ENCODE results near the gene CNTN2. TPM values are rescaled to one million over a fixed set of nuclear protein-coding genes. Genes with fewer than 3 reads are reported as not detected.

The CNTN2 gene
- total RNA-seq, 1 experiment from 2014 or later: 1.2 TPM

DNA sequence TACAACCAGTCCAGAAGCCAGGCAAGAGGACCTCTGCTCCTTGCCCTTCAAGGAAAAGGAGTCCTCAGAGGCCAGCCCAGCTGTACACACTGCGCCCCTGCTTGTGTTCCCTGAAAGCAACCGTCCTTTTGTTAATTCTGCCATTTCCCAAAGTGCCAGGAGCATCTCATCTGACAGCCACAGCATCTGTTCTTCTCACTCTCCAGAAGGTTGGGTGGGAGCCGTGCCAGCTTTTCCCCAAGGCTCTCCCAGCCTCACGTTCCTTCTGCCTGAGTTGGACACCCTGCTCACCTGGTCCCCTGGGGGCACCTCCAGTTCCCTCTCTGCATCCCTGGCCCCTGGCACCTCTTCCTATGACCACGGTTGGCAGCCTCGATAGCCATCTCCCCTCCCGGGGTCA is 10.5 kb upstream of the CNTN2 start (continued):
- TF ChIP-seq, protein P1, sequence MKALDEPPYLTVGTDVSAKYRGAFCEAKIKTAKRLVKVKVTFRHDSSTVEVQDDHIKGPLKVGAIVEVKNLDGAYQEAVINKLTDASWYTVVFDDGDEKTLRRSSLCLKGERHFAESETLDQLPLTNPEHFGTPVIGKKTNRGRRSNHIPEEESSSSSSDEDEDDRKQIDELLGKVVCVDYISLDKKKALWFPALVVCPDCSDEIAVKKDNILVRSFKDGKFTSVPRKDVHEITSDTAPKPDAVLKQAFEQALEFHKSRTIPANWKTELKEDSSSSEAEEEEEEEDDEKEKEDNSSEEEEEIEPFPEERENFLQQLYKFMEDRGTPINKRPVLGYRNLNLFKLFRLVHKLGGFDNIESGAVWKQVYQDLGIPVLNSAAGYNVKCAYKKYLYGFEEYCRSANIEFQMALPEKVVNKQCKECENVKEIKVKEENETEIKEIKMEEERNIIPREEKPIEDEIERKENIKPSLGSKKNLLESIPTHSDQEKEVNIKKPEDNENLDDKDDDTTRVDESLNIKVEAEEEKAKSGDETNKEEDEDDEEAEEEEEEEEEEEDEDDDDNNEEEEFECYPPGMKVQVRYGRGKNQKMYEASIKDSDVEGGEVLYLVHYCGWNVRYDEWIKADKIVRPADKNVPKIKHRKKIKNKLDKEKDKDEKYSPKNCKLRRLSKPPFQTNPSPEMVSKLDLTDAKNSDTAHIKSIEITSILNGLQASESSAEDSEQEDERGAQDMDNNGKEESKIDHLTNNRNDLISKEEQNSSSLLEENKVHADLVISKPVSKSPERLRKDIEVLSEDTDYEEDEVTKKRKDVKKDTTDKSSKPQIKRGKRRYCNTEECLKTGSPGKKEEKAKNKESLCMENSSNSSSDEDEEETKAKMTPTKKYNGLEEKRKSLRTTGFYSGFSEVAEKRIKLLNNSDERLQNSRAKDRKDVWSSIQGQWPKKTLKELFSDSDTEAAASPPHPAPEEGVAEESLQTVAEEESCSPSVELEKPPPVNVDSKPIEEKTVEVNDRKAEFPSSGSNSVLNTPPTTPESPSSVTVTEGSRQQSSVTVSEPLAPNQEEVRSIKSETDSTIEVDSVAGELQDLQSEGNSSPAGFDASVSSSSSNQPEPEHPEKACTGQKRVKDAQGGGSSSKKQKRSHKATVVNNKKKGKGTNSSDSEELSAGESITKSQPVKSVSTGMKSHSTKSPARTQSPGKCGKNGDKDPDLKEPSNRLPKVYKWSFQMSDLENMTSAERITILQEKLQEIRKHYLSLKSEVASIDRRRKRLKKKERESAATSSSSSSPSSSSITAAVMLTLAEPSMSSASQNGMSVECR (CRISPR knock-in tag; IDR thresholded peaks at IDR 0.05; ENCODE audit: borderline replicate concordance): no peak
- TF ChIP-seq, protein P2, sequence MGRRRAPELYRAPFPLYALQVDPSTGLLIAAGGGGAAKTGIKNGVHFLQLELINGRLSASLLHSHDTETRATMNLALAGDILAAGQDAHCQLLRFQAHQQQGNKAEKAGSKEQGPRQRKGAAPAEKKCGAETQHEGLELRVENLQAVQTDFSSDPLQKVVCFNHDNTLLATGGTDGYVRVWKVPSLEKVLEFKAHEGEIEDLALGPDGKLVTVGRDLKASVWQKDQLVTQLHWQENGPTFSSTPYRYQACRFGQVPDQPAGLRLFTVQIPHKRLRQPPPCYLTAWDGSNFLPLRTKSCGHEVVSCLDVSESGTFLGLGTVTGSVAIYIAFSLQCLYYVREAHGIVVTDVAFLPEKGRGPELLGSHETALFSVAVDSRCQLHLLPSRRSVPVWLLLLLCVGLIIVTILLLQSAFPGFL (CRISPR knock-in tag; IDR thresholded peaks at IDR 0.05; ENCODE audit: borderline replicate concordance): no peak
- no peak for TF ChIP-seq ELF4 (CRISPR knock-in tag; IDR thresholded peaks at IDR 0.05; ENCODE audit: low read depth)
- TF ChIP-seq ZNF671 (CRISPR knock-in tag; IDR thresholded peaks at IDR 0.05): no peak

DNA sequence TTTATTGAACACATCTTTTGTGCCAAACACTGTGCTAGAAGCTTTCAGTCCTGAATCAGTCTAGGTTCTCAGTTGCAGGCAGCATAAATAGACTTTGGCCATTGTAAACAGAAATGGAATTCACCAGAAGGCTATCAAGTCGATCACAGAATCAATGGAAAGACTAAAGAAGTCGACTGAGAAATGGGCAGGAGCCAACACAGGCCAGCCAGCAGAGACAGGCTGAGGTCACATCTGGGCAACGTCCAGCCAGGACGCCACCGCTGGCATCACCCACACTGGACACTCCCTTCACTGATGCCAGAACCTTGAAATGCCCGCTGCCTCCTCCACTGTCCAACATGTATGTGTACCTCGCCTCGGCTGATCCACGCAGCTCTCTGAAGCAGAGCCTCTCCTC is 5.5 kb upstream of the CNTN2 start:
- Mint-ChIP-seq H3K36me3 (no peaks in the 10 kb centered on the region), H3K27me3 (ENCODE audit: low read depth) (peaks cover 24% of the 10 kb centered on the region), H3K4me1 (no peaks in the 10 kb centered on the region), H3K27ac (no peak overlapping the region), H3K4me3 (no peak overlapping the region), H3K9me3 (no peaks in the 10 kb centered on the region)
- ChIA-PET POLR2A (no interaction called here), CTCF (interaction anchor here (1.2 to 8.8 kb wide), 2 partner anchors 8 to 24 kb away, joined by 4 to 90 read pairs; no protein-coding TSS in a partner anchor)
- no peak for DNase-seq (ENCODE audit: low spot score)
- no peak for ATAC-seq
- TF ChIP-seq, protein P3, sequence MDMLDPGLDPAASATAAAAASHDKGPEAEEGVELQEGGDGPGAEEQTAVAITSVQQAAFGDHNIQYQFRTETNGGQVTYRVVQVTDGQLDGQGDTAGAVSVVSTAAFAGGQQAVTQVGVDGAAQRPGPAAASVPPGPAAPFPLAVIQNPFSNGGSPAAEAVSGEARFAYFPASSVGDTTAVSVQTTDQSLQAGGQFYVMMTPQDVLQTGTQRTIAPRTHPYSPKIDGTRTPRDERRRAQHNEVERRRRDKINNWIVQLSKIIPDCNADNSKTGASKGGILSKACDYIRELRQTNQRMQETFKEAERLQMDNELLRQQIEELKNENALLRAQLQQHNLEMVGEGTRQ (CRISPR knock-in tag; IDR thresholded peaks at IDR 0.05): no peak
- TF ChIP-seq, protein P4, sequence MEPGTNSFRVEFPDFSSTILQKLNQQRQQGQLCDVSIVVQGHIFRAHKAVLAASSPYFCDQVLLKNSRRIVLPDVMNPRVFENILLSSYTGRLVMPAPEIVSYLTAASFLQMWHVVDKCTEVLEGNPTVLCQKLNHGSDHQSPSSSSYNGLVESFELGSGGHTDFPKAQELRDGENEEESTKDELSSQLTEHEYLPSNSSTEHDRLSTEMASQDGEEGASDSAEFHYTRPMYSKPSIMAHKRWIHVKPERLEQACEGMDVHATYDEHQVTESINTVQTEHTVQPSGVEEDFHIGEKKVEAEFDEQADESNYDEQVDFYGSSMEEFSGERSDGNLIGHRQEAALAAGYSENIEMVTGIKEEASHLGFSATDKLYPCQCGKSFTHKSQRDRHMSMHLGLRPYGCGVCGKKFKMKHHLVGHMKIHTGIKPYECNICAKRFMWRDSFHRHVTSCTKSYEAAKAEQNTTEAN (CRISPR knock-in tag; IDR thresholded peaks at IDR 0.05): no peak
- no peak for TF ChIP-seq ZNF138 (CRISPR knock-in tag; conservative IDR thresholded peaks at IDR 0.05)
- TF ChIP-seq JAZF1 (CRISPR knock-in tag; IDR thresholded peaks at IDR 0.05): no peak
- TF ChIP-seq, protein P5, sequence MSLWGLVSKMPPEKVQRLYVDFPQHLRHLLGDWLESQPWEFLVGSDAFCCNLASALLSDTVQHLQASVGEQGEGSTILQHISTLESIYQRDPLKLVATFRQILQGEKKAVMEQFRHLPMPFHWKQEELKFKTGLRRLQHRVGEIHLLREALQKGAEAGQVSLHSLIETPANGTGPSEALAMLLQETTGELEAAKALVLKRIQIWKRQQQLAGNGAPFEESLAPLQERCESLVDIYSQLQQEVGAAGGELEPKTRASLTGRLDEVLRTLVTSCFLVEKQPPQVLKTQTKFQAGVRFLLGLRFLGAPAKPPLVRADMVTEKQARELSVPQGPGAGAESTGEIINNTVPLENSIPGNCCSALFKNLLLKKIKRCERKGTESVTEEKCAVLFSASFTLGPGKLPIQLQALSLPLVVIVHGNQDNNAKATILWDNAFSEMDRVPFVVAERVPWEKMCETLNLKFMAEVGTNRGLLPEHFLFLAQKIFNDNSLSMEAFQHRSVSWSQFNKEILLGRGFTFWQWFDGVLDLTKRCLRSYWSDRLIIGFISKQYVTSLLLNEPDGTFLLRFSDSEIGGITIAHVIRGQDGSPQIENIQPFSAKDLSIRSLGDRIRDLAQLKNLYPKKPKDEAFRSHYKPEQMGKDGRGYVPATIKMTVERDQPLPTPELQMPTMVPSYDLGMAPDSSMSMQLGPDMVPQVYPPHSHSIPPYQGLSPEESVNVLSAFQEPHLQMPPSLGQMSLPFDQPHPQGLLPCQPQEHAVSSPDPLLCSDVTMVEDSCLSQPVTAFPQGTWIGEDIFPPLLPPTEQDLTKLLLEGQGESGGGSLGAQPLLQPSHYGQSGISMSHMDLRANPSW (CRISPR knock-in tag; conservative IDR thresholded peaks at IDR 0.05; ENCODE audit: low read depth): no peak
- TF ChIP-seq NR2C2 (CRISPR knock-in tag; IDR thresholded peaks at IDR 0.05): no peak
- TF ChIP-seq ZNF396 (CRISPR knock-in tag; IDR thresholded peaks at IDR 0.05; ENCODE audit: borderline replicate concordance): no peak
- TF ChIP-seq, protein P6, sequence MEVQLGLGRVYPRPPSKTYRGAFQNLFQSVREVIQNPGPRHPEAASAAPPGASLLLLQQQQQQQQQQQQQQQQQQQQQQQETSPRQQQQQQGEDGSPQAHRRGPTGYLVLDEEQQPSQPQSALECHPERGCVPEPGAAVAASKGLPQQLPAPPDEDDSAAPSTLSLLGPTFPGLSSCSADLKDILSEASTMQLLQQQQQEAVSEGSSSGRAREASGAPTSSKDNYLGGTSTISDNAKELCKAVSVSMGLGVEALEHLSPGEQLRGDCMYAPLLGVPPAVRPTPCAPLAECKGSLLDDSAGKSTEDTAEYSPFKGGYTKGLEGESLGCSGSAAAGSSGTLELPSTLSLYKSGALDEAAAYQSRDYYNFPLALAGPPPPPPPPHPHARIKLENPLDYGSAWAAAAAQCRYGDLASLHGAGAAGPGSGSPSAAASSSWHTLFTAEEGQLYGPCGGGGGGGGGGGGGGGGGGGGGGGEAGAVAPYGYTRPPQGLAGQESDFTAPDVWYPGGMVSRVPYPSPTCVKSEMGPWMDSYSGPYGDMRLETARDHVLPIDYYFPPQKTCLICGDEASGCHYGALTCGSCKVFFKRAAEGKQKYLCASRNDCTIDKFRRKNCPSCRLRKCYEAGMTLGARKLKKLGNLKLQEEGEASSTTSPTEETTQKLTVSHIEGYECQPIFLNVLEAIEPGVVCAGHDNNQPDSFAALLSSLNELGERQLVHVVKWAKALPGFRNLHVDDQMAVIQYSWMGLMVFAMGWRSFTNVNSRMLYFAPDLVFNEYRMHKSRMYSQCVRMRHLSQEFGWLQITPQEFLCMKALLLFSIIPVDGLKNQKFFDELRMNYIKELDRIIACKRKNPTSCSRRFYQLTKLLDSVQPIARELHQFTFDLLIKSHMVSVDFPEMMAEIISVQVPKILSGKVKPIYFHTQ (CRISPR knock-in tag; IDR thresholded peaks at IDR 0.05): no peak
- TF ChIP-seq FOXP1 (CRISPR knock-in tag; IDR thresholded peaks at IDR 0.05; ENCODE audit: borderline replicate concordance): no peak
- TF ChIP-seq, protein P7, sequence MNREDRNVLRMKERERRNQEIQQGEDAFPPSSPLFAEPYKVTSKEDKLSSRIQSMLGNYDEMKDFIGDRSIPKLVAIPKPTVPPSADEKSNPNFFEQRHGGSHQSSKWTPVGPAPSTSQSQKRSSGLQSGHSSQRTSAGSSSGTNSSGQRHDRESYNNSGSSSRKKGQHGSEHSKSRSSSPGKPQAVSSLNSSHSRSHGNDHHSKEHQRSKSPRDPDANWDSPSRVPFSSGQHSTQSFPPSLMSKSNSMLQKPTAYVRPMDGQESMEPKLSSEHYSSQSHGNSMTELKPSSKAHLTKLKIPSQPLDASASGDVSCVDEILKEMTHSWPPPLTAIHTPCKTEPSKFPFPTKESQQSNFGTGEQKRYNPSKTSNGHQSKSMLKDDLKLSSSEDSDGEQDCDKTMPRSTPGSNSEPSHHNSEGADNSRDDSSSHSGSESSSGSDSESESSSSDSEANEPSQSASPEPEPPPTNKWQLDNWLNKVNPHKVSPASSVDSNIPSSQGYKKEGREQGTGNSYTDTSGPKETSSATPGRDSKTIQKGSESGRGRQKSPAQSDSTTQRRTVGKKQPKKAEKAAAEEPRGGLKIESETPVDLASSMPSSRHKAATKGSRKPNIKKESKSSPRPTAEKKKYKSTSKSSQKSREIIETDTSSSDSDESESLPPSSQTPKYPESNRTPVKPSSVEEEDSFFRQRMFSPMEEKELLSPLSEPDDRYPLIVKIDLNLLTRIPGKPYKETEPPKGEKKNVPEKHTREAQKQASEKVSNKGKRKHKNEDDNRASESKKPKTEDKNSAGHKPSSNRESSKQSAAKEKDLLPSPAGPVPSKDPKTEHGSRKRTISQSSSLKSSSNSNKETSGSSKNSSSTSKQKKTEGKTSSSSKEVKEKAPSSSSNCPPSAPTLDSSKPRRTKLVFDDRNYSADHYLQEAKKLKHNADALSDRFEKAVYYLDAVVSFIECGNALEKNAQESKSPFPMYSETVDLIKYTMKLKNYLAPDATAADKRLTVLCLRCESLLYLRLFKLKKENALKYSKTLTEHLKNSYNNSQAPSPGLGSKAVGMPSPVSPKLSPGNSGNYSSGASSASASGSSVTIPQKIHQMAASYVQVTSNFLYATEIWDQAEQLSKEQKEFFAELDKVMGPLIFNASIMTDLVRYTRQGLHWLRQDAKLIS (CRISPR knock-in tag; IDR thresholded peaks at IDR 0.05; ENCODE audit: borderline replicate concordance): no peak
- no peak for TF ChIP-seq NFATC4 (CRISPR knock-in tag; IDR thresholded peaks at IDR 0.05)
- TF ChIP-seq MYBL2 (CRISPR knock-in tag; IDR thresholded peaks at IDR 0.05): no peak
